ENCODE results near the gene LACTB. TPM values are rescaled to one million over a fixed set of nuclear protein-coding genes. Genes with fewer than 3 reads are reported as not detected.

The LACTB gene
- total RNA-seq, 1 donor from 2014 or later, result 27.4 TPM

- H3K4me3 ChIP-seq, result no peak overlapping the region
- DNase-seq, result no peak
These were observed 63.5 kb downstream of the LACTB start for GRCh38 chr15:63185206-63185605.

GRCh38 chr15:63186065-63186464 lies 64.4 kb downstream of the LACTB start:
- no peak for DNase-seq
- intact Hi-C loops (cut with micrococcal nuclease), result no loop called here
- Histone ChIP-seq H3K27ac (replicated peaks) (no peak overlapping the region), H3K4me1 (peaks cover 22% of the 10 kb centered on the region), H3K36me3 (no peaks in the 10 kb centered on the region), H3K27me3 (ENCODE audit: low read depth) (no peaks in the 10 kb centered on the region), H3K9me3 (replicated peaks) (no peaks in the 10 kb centered on the region), H3K4me3 (no peak overlapping the region)
- no peak for TF ChIP-seq CTCF (IDR thresholded peaks at IDR 0.05; ENCODE audit: borderline replicate concordance)

More at GRCh38 chr15:63185206-63185605, 63.5 kb downstream of the LACTB start:
- Histone ChIP-seq H3K27ac (replicated peaks) (no peak overlapping the region), H3K36me3 (no peaks in the 10 kb centered on the region), H3K9me3 (replicated peaks) (no peaks in the 10 kb centered on the region), H3K4me1 (peaks cover 14% of the 10 kb centered on the region), H3K27me3 (ENCODE audit: low read depth) (no peaks in the 10 kb centered on the region)
- intact Hi-C loops (cut with micrococcal nuclease), result no loop called here
- TF ChIP-seq CTCF (IDR thresholded peaks at IDR 0.05; ENCODE audit: borderline replicate concordance), result no peak

GRCh38 chr15:63187589-63188226 lies 66.0 kb downstream of the LACTB start:
- Histone ChIP-seq H3K4me3 (no peak overlapping the region), H3K27me3 (ENCODE audit: low read depth) (no peaks in the 10 kb centered on the region), H3K9me3 (replicated peaks) (no peaks in the 10 kb centered on the region), H3K36me3 (no peaks in the 10 kb centered on the region), H3K27ac (replicated peaks) (no peak overlapping the region), H3K4me1 (peaks cover 36% of the 10 kb centered on the region)
- DNase-seq, result no peak
- intact Hi-C loops (cut with micrococcal nuclease), result no loop called here
- no peak for TF ChIP-seq CTCF (IDR thresholded peaks at IDR 0.05; ENCODE audit: borderline replicate concordance)

GRCh38 chr15:63188247-63188925 lies 66.7 kb downstream of the LACTB start:
- peak overlapping the region; percentile 77 for H3K4me3 ChIP-seq
- H3K27me3 ChIP-seq (ENCODE audit: low read depth), result no peaks in the 10 kb centered on the region
- peak overlapping the region; percentile 83 for H3K27ac ChIP-seq (replicated peaks)
- no peak for DNase-seq
- H3K36me3 ChIP-seq, result no peaks in the 10 kb centered on the region
- intact Hi-C loops (cut with micrococcal nuclease), result no loop called here
- TF ChIP-seq CTCF (IDR thresholded peaks at IDR 0.05; ENCODE audit: borderline replicate concordance), result no peak
- H3K4me1 ChIP-seq, result peaks cover 43% of the 10 kb centered on the region
- no peaks in the 10 kb centered on the region for H3K9me3 ChIP-seq (replicated peaks)

- H3K9me3 ChIP-seq (replicated peaks), result no peaks in the 10 kb centered on the region
- H3K36me3 ChIP-seq, result no peaks in the 10 kb centered on the region
- peak; percentile 99 for DNase-seq
- TF ChIP-seq CTCF (IDR thresholded peaks at IDR 0.05; ENCODE audit: borderline replicate concordance), result no peak
- no peaks in the 10 kb centered on the region for H3K27me3 ChIP-seq (ENCODE audit: low read depth)
- H3K4me1 ChIP-seq, result peaks cover 51% of the 10 kb centered on the region
- H3K4me3 ChIP-seq, result peak within 1 kb of the TSS; percentile 77
- intact Hi-C loops (cut with micrococcal nuclease), result no loop called here
- H3K27ac ChIP-seq (replicated peaks), result peak within 1 kb of the TSS; percentile 83
These were observed 67.5 kb downstream of the LACTB start, which contains the start of gene RAB8B for GRCh38 chr15:63188926-63189871. Gene RAB8B (plus strand): TSS chr15:63189606. CDS start chr15:63189625, 19 bp downstream.

Measured in left ventricle myocardium inferior (tissue), 1 donor.